NT2/D1 (cell line): Measurements from ENCODE around the gene PLAC1.

Source experiments
- DNase-seq: peaks from one replicate; pipeline ENCODE4 v3.0.0-alpha.2; 2011; ENCODE audit warnings: low read depth, low spot score
- H3K27me3 ChIP-seq: 2 replicates; pipeline ENCODE4 v1.6.0; 2011; ENCODE audit warnings: mild to moderate bottlenecking; ENCODE audit not compliant: insufficient read length, insufficient read depth
- H3K36me3 ChIP-seq: 2 replicates; pipeline ENCODE4 v1.6.1; 2011; ENCODE audit warnings: mild to moderate bottlenecking, low read length, mixed read lengths; ENCODE audit not compliant: insufficient read depth, insufficient read length
- H3K4me1 ChIP-seq: 2 replicates; pipeline ENCODE4 v1.5.1; 2011; ENCODE audit not compliant: insufficient read depth, insufficient read length
- H3K4me3 ChIP-seq: 2 replicates; pipeline ENCODE4 v1.5.1; 2011; ENCODE audit warnings: low read depth; ENCODE audit not compliant: insufficient read length
- H3K9ac ChIP-seq: 2 replicates; pipeline ENCODE4 v1.6.0; 2011; ENCODE audit warnings: low read depth; ENCODE audit not compliant: insufficient read length
- H3K9me3 ChIP-seq: 2 replicates; pipeline ENCODE4 v1.5.1; 2011; ENCODE audit warnings: mild to moderate bottlenecking, low read length; ENCODE audit not compliant: insufficient read depth
- SUZ12 ChIP-seq: IDR thresholded peaks from 2 replicates; pipeline ENCODE4 v1.6.1; 2011; ENCODE audit not compliant: insufficient read length, insufficient read depth; ENCODE audit errors: extremely low read depth
- YY1 ChIP-seq: IDR thresholded peaks from 2 replicates; pipeline ENCODE4 v1.6.1; 2011; ENCODE audit not compliant: insufficient read length, insufficient read depth
- ZNF274 ChIP-seq: IDR thresholded peaks from 2 replicates; pipeline ENCODE4 v1.6.1; 2011; ENCODE audit warnings: mild to moderate bottlenecking, low read depth, low read length

Gene PLAC1

DNA sequence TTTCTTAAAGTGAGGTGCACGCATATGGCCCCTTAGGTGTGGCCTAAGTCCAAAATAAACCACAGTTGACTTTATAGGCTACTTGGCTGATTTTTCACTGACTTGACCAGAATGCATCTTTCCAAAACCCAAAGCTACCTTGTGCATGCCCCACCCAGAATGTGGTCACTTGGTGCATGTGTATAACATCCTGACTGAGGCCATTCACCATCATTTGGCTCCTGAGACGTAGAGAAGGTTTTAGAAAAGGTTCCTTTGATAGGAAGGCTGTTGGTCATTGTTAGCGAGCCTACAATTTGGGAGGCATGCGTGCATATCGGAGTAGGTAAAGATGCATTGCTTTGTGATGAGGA is 84.6 kb downstream of the PLAC1 start:
- no peak for DNase-seq
- TF ChIP-seq ZNF274 (no peak), YY1 (no peak), SUZ12 (no peak)
- no peaks in the 10 kb centered on the region for H3K27me3 ChIP-seq
- H3K4me3 ChIP-seq, result no peak overlapping the region
- no peaks in the 10 kb centered on the region for H3K36me3 ChIP-seq
- H3K4me1 ChIP-seq, result no peaks in the 10 kb centered on the region
- no peak overlapping the region for H3K9ac ChIP-seq
- H3K9me3 ChIP-seq, result no peaks in the 10 kb centered on the region

DNA sequence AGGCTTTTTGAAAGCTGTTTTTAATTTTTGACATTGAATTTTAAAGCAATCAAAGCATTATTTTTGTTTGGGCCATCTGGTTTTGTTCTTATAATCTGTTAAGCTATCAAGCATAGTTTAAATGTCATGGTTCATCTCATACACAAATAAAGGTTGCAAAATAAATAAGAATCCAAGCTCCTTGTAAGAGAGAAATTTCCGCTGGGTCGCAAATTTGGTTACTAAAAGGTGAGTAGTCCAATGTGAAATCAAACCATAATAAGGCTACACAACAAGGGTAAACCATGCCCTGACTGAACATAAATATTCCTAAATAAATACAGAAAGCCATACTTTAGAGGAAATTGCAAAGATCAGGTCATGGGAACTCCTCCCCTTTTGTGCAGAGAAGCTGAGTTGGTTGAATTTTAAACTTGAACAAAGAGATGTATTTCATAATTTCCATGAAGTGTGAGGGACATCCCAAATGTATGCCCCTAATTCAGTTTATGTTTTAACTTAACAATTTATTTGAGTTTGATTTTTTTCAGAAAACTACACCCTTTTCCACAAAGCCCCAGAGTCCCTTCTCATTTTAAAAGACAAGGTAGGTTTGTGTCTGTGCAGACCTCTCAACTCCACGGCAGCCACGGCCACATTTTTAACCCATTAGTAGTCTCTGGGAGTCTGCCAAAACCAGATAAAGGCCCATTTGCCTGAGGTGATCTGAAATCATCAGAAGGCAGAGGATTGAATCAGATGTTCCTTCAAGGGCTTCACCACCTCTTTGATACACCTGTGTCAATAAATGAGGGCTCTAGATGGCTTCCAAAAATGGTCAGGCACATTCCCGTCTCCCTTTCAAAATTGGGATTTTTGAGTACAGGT is 85.2 kb downstream of the PLAC1 start:
- no peak overlapping the region for H3K9ac ChIP-seq
- H3K27me3 ChIP-seq, result no peaks in the 10 kb centered on the region
- DNase-seq, result no peak
- no peaks in the 10 kb centered on the region for H3K36me3 ChIP-seq
- no peaks in the 10 kb centered on the region for H3K4me1 ChIP-seq
- no peak for TF ChIP-seq ZNF274
- TF ChIP-seq YY1, result no peak
- TF ChIP-seq SUZ12, result no peak
- no peaks in the 10 kb centered on the region for H3K9me3 ChIP-seq
- H3K4me3 ChIP-seq, result no peak overlapping the region

- Histone ChIP-seq H3K4me1 (no peaks in the 10 kb centered on the region), H3K9me3 (no peaks in the 10 kb centered on the region), H3K9ac (no peak overlapping the region), H3K27me3 (no peaks in the 10 kb centered on the region), H3K36me3 (no peaks in the 10 kb centered on the region), H3K4me3 (no peak overlapping the region)
- DNase-seq, result no peak
- TF ChIP-seq YY1, result no peak
- TF ChIP-seq SUZ12, result no peak
- TF ChIP-seq ZNF274, result no peak
Observed at GRCh38 chrX:134571796-134572195, 86.5 kb downstream of the PLAC1 start.

DNA sequence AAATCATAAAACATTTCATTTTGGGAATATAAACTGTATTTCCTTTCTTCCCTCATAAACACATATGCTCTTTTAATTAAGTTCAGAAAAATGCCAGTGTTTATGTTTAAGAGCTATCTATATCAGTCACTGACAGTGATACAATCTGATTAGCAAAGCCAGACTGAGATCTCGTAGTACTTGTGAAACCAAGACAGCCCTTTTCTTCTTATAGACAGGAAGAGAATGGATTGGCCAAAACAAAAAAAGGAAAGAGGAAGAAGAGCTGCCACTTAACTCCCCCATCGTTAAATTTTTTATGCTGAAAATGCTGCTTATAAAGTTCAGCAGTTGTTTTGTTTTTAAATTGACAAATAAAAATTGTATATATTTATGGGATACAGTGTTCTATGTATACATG is 87.4 kb downstream of the PLAC1 start:
- no peak overlapping the region for H3K9ac ChIP-seq
- no peak for DNase-seq
- no peaks in the 10 kb centered on the region for H3K9me3 ChIP-seq
- H3K4me1 ChIP-seq, result no peaks in the 10 kb centered on the region
- H3K27me3 ChIP-seq, result no peaks in the 10 kb centered on the region
- TF ChIP-seq ZNF274 (no peak), SUZ12 (no peak), YY1 (no peak)
- H3K36me3 ChIP-seq, result no peaks in the 10 kb centered on the region
- no peak overlapping the region for H3K4me3 ChIP-seq

GRCh38 chrX:134570509-134570846 is 87.8 kb downstream of the PLAC1 start:
- no peaks in the 10 kb centered on the region for H3K4me1 ChIP-seq
- DNase-seq, result no peak
- H3K4me3 ChIP-seq, result no peak overlapping the region
- no peak for TF ChIP-seq ZNF274
- TF ChIP-seq YY1, result no peak
- TF ChIP-seq SUZ12, result no peak
- no peaks in the 10 kb centered on the region for H3K9me3 ChIP-seq
- H3K9ac ChIP-seq, result no peak overlapping the region
- no peaks in the 10 kb centered on the region for H3K27me3 ChIP-seq
- H3K36me3 ChIP-seq, result no peaks in the 10 kb centered on the region

DNA sequence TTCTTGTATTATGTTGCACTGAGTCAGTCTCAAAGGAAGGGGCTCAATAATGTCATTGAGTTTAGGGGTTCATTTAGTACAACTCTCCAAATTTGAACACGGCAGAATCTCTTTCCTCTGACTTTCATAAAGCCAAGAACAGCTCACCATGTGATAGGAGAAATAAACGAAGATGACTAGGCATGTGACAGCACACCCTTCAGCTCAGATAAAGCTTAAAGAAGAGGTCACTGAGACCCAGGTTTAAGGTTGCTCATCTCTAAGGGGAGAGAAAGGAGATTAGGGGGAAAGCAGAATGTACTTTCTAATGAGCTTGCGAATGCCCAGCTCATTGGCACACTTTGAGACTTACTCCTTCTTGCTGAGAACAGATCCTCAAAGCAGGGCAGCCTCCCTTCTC is 89.0 kb downstream of the PLAC1 start:
- DNase-seq, result no peak
- no peak overlapping the region for H3K9ac ChIP-seq
- H3K9me3 ChIP-seq, result no peaks in the 10 kb centered on the region

DNA sequence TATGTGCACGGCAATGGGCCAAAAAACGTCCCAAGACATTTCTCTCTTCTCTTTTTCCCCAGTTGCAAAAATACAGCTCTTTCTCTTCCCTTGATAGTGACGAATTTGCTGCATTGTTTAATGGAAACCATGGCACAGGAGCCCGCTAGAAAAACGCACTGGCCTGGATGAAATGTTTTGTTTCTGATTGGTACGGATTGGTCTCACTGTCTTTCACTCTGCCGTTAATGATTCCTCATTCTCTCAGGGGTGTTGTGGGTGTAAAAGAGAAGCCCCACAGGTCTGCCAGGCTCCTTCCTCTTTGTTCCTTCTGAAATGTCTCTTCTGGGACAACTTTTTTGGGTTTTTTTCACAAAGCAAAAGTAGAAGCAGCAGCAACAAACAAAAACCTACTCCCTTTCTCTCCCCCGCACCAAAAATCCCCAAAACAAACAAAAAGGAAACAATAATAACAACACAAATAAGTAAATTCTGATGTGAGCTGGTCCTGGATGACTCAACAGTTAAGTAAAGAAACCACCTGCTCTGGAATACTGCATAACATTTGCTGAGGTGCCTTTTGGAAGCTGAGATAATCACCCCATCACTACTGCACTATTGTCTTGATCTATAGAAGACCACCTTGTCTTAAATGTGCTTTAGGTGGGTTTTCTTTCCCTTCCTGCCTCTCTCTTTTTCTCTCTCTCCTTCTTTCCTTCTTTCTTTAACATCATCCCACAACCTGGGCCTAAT is 89.8 kb downstream of the PLAC1 start:
- H3K9ac ChIP-seq, result no peak overlapping the region
- TF ChIP-seq SUZ12, result no peak
- no peak for TF ChIP-seq YY1
- no peak for TF ChIP-seq ZNF274
- no peak overlapping the region for H3K4me3 ChIP-seq
- no peaks in the 10 kb centered on the region for H3K27me3 ChIP-seq
- H3K9me3 ChIP-seq, result no peaks in the 10 kb centered on the region
- DNase-seq, result no peak
- H3K4me1 ChIP-seq, result no peaks in the 10 kb centered on the region
- no peaks in the 10 kb centered on the region for H3K36me3 ChIP-seq

More for the DNA sequence above, 89.0 kb downstream of the PLAC1 start:
- no peak for TF ChIP-seq SUZ12
- TF ChIP-seq ZNF274, result no peak
- no peak for TF ChIP-seq YY1
- Histone ChIP-seq H3K36me3 (no peaks in the 10 kb centered on the region), H3K4me1 (no peaks in the 10 kb centered on the region), H3K4me3 (no peak overlapping the region), H3K27me3 (no peaks in the 10 kb centered on the region)
